ENCODE measurements around the gene FBXO38. TPM values are rescaled to one million over a fixed set of nuclear protein-coding genes. Genes with fewer than 3 reads are reported as not detected.

Gene FBXO38
- total RNA-seq, 1 donor from 2014 or later = 67.1 TPM

GRCh38 chr5:148416416-148416815 lies 32.7 kb downstream of the FBXO38 start:
- no peak for DNase-seq
- intact Hi-C loops (cut with DNase I) = no loop called here
- Histone ChIP-seq H3K27ac (no peak overlapping the region), H3K9me3 (no peaks in the 10 kb centered on the region), H3K36me3 (peaks cover 95% of the 10 kb centered on the region), H3K4me1 (no peaks in the 10 kb centered on the region), H3K27me3 (no peaks in the 10 kb centered on the region), H3K4me3 (no peak overlapping the region)
- TF ChIP-seq, protein P1, sequence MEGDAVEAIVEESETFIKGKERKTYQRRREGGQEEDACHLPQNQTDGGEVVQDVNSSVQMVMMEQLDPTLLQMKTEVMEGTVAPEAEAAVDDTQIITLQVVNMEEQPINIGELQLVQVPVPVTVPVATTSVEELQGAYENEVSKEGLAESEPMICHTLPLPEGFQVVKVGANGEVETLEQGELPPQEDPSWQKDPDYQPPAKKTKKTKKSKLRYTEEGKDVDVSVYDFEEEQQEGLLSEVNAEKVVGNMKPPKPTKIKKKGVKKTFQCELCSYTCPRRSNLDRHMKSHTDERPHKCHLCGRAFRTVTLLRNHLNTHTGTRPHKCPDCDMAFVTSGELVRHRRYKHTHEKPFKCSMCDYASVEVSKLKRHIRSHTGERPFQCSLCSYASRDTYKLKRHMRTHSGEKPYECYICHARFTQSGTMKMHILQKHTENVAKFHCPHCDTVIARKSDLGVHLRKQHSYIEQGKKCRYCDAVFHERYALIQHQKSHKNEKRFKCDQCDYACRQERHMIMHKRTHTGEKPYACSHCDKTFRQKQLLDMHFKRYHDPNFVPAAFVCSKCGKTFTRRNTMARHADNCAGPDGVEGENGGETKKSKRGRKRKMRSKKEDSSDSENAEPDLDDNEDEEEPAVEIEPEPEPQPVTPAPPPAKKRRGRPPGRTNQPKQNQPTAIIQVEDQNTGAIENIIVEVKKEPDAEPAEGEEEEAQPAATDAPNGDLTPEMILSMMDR (IDR thresholded peaks at IDR 0.05) = no peak
- ATAC-seq = no peak

GRCh38 chr5:148416921-148417320 lies 33.2 kb downstream of the FBXO38 start:
- H3K27ac ChIP-seq = no peak overlapping the region
- ATAC-seq = no peak
- peaks cover 94% of the 10 kb centered on the region for H3K36me3 ChIP-seq
- DNase-seq = no peak
- intact Hi-C loops (cut with DNase I) = no loop called here
- H3K4me3 ChIP-seq = no peak overlapping the region
- H3K4me1 ChIP-seq = no peaks in the 10 kb centered on the region
- no peaks in the 10 kb centered on the region for H3K9me3 ChIP-seq
- TF ChIP-seq, protein P1 (IDR thresholded peaks at IDR 0.05) = no peak
- no peaks in the 10 kb centered on the region for H3K27me3 ChIP-seq

DNA sequence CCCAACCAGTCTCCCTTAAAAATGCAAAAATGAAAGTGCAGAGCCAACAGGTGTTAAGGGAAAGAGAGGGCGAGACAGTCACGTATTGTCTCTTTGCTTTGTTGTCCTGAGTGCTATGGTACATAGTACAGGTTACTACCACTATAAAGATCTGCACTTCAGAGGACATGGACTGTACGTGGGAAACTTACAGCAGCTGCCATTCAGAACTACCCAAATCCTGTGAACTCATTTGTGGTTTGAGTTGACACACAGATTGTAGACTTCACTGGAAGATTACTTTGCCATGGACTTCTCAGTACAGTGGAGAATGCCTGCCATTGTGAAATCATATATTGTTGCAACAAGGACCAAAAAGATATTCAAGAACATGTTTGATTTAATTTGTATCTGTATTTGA lies 34.8 kb downstream of the FBXO38 start:
- no peak overlapping the region for H3K27ac ChIP-seq
- no peak overlapping the region for H3K4me3 ChIP-seq
- H3K4me1 ChIP-seq = no peaks in the 10 kb centered on the region
- intact Hi-C loops (cut with DNase I) = no loop called here
- TF ChIP-seq, protein P1 (IDR thresholded peaks at IDR 0.05) = no peak
- H3K9me3 ChIP-seq = no peaks in the 10 kb centered on the region
- no peaks in the 10 kb centered on the region for H3K27me3 ChIP-seq
- ATAC-seq (peak; percentile 75), DNase-seq (no peak)
- peaks cover 95% of the 10 kb centered on the region for H3K36me3 ChIP-seq

GRCh38 chr5:148421661-148422060 lies 37.9 kb downstream of the FBXO38 start:
- no peaks in the 10 kb centered on the region for H3K9me3 ChIP-seq
- no peak overlapping the region for H3K4me3 ChIP-seq
- H3K27me3 ChIP-seq = no peaks in the 10 kb centered on the region
- no peak for ATAC-seq
- no peak overlapping the region for H3K27ac ChIP-seq
- H3K36me3 ChIP-seq = peaks cover 95% of the 10 kb centered on the region
- DNase-seq = no peak
- H3K4me1 ChIP-seq = no peaks in the 10 kb centered on the region
- TF ChIP-seq, protein P1 (IDR thresholded peaks at IDR 0.05) = no peak
- intact Hi-C loops (cut with DNase I) = no loop called here

DNA sequence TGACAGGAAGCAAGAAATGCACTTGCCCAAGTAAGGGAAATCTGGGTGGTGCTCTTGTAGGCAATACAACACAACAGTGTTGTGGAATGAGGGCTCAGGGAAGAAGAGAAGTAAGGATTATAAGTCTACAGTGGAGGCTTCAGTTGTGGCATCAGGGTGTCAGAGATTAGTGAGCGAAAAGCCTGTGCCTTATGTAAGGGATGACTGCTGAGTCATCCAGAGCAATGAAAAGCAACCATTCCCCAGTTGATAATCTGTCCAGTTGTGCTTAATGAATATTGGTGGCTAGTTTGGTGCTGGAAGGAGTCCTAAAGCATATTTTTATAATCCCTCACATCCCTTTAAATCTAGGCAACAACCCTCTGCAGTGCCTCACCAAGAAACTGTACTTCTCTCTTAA lies 42.0 kb downstream of the FBXO38 start:
- no peak for ATAC-seq
- TF ChIP-seq, protein P1 (IDR thresholded peaks at IDR 0.05) = no peak
- H3K27ac ChIP-seq = no peak overlapping the region

DNA sequence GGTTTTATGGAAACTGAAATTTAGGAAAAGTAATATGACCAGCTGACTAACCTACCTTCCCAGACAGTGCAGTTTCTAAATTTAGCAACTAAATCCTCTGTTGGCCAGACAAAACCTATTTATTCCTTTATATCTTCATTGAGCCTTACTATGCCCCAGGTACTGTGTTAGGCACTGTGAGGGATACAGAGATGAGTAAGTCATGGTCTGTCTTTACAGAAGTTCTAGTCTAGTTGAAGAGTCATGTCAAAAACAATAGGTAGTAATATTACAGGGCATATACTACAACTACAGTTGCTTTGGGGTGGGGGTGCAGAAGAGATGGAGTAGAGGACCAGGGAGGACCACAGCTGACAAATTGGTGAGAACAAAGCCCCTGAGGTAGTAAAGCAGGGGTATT lies 42.8 kb downstream of the FBXO38 start:
- intact Hi-C loops (cut with DNase I) = no loop called here
- peaks cover 77% of the 10 kb centered on the region for H3K36me3 ChIP-seq

More for the DNA sequence above, 42.0 kb downstream of the FBXO38 start:
- no peaks in the 10 kb centered on the region for H3K9me3 ChIP-seq
- no peak for DNase-seq
- intact Hi-C loops (cut with DNase I) = no loop called here
- no peaks in the 10 kb centered on the region for H3K4me1 ChIP-seq
- no peak overlapping the region for H3K4me3 ChIP-seq
- H3K27me3 ChIP-seq = no peaks in the 10 kb centered on the region
- peaks cover 77% of the 10 kb centered on the region for H3K36me3 ChIP-seq

More for the DNA sequence above, 42.8 kb downstream of the FBXO38 start:
- no peak overlapping the region for H3K27ac ChIP-seq
- no peaks in the 10 kb centered on the region for H3K27me3 ChIP-seq
- TF ChIP-seq, protein P1 (IDR thresholded peaks at IDR 0.05) = no peak
- no peak overlapping the region for H3K4me3 ChIP-seq
- ATAC-seq (no peak), DNase-seq (no peak)
- no peaks in the 10 kb centered on the region for H3K9me3 ChIP-seq
- H3K4me1 ChIP-seq = no peaks in the 10 kb centered on the region
